SK-N-SH (cell line): ENCODE measurements around the gene ZFYVE21.

ENCODE experiments used
- SIN3A ChIP-seq: IDR thresholded peaks from 2 replicates; pipeline ENCODE4 v1.6.1; 2012; ENCODE audit warnings: low read depth, mild to moderate bottlenecking, low read length, moderate library complexity, borderline replicate concordance
- TF ChIP-seq, protein P1 (sequence below): fragments of 200-600 bp; sonication (generic); IDR thresholded peaks from 2 replicates; pipeline ENCODE4 v1.6.1; 2017; ENCODE audit warnings: antibody characterized with exemption, mild to moderate bottlenecking, moderate library complexity

GRCh38 chr14:103733651-103734050 is 18.0 kb downstream of the ZFYVE21 start:
- TF ChIP-seq, protein P1, sequence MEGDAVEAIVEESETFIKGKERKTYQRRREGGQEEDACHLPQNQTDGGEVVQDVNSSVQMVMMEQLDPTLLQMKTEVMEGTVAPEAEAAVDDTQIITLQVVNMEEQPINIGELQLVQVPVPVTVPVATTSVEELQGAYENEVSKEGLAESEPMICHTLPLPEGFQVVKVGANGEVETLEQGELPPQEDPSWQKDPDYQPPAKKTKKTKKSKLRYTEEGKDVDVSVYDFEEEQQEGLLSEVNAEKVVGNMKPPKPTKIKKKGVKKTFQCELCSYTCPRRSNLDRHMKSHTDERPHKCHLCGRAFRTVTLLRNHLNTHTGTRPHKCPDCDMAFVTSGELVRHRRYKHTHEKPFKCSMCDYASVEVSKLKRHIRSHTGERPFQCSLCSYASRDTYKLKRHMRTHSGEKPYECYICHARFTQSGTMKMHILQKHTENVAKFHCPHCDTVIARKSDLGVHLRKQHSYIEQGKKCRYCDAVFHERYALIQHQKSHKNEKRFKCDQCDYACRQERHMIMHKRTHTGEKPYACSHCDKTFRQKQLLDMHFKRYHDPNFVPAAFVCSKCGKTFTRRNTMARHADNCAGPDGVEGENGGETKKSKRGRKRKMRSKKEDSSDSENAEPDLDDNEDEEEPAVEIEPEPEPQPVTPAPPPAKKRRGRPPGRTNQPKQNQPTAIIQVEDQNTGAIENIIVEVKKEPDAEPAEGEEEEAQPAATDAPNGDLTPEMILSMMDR = no peak
- TF ChIP-seq SIN3A = no peak
